GM18505 (cell line): ENCODE measurements around the gene ANO1.
"Not testable (repeated sequence)": the region's sequence is repeated elsewhere in the genome, so short reads cannot be mapped to it uniquely, and the experiment has no call there.

ENCODE experiments used
- ATAC-seq: cut with Tn5 transposase; IDR thresholded peaks from one replicate; pipeline ENCODE4 v1.9.1; 2021; ENCODE audit not compliant: unreplicated experiment
- POLR2A ChIP-seq: IDR thresholded peaks from 4 replicates; pipeline ENCODE4 v1.6.1; 2011; ENCODE audit warnings: borderline replicate concordance; ENCODE audit not compliant: insufficient read depth, insufficient read length; ENCODE audit errors: extremely low read depth

The ANO1 gene

GRCh38 chr11:70078095-70078780 is at the start of gene ANO1:
Gene ANO1 (plus strand): TSS chr11:70078317. CDS start chr11:70078607, 290 bp downstream.
- TF ChIP-seq POLR2A: no peak
- ATAC-seq: no peak

GRCh38 chr11:70029115-70029860 is 48.8 kb upstream of the ANO1 start:
- no peak for ATAC-seq
- TF ChIP-seq POLR2A: no peak

DNA sequence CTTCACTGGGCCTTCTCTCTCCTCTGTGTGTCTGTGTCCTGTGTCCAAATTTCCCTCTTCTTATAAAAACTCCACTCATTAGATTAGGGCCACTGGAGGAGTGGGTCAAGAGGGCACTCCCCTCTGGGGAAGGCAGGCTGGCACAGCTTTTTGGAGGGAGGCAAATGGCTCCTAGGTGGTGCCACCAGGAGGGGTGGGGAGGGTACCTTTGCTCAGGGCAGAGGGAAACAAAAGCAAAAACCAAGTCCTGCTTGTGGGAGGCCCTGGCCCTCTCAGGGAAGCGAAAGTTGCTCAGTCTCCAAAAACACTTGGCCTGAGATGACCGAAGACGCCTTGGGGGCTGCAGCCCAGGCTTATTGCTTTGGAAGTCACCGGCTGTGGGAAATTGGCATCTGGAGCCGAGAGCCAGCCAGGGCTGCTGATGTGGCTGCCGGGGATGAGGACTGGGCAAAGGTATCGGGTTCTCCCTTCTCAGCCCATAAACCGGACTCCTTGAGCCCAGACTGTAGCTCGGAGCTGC is 48.2 kb upstream of the ANO1 start:
- ATAC-seq: no peak
- no peak for TF ChIP-seq POLR2A

DNA sequence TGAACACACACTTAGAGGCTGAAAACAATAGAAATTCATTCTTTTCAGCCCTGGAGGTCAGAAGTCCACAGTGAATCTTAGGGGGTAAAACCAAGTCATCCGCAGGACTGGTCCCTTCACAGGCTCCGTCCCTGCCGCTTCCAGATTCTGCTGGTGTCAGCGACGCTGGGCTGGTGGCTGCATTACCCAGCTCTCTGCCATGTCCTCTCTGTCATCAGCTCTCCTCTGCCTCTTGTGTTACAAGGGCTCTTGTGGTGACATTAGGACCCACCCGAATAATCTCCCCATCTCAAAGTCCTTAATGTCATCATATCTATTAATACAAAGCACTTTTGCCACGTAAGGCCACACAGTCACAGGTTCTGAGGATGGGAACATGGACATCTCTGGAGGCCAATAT is 47.7 kb upstream of the ANO1 start:
- TF ChIP-seq POLR2A: no peak

DNA sequence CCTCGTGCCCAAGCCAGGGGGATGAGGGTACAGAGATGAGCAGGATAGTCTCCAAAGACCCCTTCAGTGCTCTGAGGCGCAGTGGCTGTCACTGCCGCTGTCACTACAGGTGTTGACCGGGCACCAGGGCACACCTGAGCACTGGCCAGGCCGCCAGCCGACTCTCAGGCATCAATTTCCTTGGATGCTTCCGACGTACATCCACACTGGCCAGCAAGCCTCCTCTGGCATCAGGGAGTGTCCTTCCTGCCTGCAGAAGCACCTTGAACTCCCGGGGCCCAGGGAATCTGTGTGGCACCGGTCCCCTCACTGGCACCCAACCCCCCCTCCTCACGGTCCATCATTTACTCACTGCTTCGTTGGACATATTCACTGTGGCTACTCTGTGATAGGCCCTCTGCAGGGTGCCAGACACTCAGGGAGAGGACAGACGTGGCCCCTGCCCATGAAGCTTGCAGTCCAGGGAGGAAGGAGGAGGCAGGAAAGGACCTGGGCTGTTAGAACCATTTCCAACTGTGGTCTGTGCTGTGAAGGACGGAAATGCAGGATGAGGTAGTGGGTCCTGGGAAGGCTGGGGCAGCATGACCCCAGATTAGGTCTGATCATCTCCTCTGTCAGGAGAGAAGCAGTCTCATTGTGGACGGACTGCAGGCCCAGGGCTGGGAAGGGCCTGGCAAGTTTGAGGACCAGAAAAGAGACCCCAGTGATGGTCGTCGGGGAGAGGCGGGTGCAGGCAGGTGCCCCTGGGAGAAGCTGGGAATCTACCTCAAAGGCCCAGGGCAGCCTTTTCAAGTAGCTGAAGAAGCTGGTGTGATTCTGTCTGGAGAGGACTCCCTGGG is 46.3 kb upstream of the ANO1 start:
- TF ChIP-seq POLR2A: no peak
- ATAC-seq: no peak

More for the DNA sequence above, 47.7 kb upstream of the ANO1 start:
- ATAC-seq: no peak

DNA sequence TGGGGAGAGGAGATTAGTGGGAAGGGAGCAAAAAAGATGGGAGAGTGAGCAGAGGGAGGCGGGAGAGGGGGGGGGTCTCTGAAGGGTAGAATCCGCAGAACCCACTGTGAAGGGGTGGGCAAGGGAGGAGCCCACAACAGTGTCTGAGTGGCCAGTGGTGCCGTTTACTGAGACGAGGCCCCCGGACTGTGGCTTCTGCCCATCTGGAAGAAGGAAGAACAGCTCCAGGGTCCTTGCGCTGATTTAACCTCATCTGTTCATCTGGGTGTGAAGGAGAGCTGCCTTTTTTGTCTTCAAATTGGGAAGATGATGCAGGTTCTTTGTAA is 45.7 kb upstream of the ANO1 start:
- no peak for ATAC-seq
- no peak for TF ChIP-seq POLR2A

DNA sequence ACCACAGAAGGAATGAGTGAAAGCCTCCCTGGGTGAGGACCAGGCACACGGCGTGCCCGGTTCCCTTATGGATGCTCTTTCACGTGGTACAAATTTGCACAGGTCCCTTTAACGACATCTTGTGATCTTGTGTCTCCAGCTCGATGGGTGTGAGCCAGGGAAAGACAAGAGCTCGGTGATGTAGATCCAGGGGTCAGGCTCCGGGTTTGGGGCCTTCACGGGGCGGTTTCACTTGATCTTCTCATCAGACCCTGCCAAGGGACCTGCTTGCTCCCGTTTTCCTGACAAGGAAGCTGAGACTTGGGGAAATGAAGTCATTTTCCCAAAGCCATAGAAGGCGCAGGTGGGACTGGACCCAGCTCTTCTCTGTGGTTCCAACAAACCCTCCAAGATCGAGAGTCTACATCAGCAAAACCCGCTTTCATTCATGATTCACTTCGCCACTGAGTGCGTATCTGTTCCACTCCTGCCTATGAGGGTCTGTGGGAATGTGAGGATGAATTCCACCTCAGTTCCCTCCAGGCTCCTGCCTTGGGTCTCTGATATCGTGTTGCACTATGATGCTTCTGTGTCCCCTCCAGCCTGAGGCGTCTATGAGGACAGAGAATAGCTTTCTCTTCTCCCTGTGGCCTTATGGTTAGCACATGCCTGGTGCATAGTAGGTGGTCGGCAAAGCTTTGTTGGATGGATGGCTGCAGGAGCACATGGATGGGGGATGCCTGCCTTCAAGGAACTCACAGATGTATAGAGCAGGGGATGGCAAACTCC is 45.0 kb upstream of the ANO1 start:
- no peak for TF ChIP-seq POLR2A
- ATAC-seq: no peak

DNA sequence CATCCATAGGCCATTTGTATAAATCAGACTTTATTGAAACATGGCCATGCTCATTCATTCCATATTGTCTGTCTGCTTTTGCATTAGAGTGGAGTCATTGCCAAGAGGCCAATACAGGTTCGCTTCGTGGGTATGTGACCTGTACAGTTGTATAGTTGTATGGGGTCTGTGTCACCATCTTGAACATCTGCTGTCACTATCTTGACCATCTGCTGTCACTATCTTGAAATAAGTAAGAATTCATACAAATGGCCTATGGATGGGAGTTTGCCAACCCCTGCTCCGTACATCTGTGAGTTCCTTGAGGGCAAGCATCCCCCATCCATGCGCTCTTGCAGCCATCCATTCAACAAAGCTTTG is 44.4 kb upstream of the ANO1 start:
- ATAC-seq: no peak

DNA sequence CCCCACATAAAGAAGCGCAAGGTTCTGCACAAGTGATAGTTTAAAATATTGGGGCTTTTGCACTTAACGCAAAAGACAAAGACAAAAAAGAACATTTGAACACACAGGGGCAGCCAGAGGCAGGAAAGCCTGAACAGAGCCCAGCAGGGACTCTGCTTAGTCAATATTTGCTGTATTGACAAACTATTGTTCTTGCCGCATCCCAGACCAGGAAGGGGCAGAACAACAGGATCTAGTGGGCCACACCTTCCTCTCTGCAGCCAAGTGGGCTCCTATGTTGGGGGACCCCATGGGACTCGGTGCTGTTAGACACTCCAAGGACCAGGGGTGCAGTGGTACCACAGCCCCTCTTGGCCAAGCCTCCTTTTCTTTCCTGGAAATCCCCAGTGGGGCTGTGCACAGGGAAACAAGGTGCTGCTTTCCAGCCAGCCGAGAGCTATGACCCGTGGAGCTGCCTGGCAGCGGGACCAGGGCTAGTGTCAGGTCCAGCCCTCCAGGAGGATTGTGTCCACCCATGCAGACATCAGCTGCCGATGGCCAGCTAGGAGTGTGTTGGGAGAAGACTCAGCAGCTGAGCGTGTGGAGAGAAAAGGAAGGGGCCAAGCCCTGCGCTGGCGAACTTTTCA is 43.3 kb upstream of the ANO1 start:
- no peak for ATAC-seq
- TF ChIP-seq POLR2A: no peak

More for the DNA sequence above, 44.4 kb upstream of the ANO1 start:
- no peak for TF ChIP-seq POLR2A

DNA sequence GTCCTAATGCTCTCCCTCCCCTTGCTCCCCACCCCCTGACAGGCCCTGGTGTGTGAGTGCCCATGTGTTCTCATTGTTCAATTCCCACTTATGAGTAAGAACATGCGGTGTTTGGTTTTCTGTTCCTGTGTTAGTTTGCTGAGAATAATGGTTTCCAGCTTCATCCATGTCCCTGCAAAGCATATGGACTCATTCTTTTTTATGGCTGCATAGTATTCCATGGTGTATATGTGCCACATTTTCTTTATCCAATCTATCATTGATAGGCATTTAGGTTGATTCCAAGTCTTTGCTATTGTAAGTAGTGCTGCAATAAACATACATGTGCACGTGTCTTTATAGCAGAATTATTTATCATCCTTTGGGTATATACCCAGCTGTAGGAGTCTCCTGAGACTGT is 42.5 kb upstream of the ANO1 start:
- ATAC-seq: not testable (repeated sequence)

- ATAC-seq: no peak
- no peak for TF ChIP-seq POLR2A
Observed at GRCh38 chr11:70036971-70037882, 40.9 kb upstream of the ANO1 start.
